ENCODE data around the gene PSPN. TPM values are rescaled to one million over a fixed set of nuclear protein-coding genes. Genes with fewer than 3 reads are reported as not detected.

PSPN gene, protein sequence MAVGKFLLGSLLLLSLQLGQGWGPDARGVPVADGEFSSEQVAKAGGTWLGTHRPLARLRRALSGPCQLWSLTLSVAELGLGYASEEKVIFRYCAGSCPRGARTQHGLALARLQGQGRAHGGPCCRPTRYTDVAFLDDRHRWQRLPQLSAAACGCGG
- total RNA-seq = 0.65 and 2.9 TPM in 2 replicates

DNA sequence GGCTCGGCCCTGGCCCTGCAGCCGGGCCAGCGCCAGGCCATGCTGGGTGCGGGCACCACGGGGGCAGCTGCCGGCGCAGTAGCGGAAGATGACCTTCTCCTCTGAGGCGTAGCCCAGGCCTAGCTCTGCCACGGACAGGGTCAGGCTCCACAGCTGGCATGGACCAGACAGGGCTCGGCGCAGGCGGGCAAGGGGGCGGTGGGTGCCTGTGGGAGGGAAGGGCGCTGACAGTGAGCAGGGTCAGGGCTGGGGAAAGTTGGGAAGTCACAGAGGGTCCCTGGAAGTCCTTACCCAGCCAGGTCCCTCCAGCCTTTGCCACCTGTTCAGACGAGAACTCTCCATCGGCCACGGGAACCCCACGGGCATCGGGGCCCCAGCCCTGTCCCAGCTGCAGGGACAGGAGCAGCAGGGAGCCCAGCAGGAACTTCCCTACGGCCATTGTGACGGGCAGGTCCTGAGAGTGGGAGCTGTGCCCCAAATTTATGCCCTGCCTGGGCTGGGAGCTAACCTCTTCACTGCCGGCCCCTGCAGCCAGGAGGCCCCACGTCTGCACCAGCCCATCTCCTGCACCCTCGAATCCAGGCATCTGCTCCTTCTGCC, at the start of gene PSPN:
TSS of gene PSPN (minus strand) at position 523 of the 600 bp plus-strand sequence. CDS start at position 439, 84 bp downstream.

DNA sequence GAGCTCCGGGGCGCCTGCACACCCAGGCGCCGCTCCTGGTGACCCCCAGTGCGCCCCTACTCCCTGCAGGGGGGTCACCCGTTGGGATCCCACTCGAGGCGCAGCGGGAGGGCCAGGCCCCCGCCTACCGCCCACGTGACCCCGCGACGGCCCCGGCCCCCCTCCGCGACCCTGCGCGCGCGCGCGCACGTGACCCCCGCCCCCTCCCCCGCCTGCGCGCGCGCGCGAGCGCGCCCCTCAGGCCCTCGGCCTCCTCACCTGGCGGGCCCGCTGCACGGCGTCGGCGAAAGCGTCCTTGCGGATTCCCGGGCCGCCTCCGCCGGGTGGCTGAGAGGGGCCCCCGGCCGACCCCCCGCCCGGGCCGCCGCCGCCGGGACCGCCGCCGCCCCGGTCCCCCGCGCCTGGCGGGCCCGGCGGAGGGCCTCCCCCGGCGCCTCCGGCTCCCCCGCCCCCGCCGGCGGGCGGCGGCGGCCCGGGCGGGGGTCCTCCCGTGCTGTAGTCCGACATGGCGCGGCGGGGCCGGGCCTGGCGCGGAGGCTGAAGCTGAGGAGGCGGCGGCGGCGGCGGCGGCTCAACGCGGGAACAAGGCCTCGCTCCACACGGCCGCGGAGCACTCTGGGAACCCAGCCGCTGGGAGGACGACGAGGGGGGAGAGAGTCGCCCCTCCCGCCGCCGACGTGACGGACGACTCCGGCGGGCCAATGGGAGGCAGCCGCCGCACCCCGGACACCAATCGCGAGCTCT, 48.6 kb upstream of the PSPN start, which contains the start of gene KHSRP:
TSS of gene KHSRP (minus strand) at position 617 of the 744 bp plus-strand sequence. CDS start at position 507, 110 bp downstream.

DNA sequence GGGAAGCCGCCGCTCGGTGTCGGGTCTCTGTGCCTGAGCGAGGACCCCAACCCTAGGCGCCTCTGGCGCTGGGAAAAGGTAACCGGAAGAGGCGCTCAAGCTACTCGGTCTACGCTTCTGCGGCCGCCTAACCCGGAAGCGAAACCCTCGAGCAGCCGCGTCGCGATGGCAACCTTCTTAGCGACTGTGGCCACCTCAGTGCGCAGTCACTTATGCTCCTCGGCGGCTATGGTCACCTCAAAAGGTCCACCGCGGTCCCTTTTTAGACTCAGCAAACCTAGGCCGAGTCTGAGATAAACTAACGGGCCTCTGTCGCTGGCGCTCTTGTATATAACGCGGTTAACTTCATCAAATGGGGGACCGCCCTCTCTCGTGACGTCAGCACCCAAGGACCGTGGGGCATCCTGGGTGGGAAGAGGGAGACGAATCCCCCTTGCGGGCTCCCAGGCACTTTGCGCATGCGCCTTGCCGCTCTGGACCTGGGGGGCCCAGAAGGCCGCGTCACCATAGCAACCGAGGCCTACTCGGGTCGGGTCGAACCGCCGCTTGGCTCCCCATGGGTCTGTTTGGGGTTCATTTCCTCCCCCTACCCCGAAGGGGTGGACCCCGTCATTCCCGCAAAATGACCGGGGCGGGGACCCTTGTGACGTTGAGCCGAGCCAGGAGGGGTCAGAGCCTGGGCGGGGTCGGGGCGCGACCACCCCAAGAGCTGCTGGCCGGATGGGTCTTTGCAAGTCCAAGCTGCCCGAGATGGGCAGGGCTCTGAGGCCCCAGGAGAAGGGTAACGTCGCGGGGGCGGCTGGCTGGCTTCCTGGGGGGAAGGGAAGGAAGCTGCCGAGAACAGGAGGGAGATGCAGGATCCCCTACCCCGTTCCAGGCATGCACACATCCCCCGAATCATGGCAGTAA, 17.6 kb upstream of the PSPN start, which contains the start of gene GTF2F1:
TSS of gene GTF2F1 (minus strand) at position 91 of the 909 bp plus-strand sequence. CDS start 169 bp downstream, outside the sequence.

DNA sequence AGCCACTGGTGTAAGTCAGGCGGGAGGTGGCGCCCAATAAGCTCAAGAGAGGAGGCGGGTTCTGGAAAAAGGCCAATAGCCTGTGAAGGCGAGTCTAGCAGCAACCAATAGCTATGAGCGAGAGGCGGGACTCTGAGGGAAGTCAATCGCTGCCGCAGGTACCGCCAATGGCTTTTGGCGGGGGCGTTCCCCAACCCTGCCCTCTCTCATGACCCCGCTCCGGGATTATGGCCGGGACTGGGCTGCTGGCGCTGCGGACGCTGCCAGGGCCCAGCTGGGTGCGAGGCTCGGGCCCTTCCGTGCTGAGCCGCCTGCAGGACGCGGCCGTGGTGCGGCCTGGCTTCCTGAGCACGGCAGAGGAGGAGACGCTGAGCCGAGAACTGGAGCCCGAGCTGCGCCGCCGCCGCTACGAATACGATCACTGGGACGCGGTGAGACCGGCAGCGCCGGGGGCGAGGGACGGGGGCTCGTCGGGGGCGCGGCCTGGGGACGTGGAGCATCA, 3.1 kb downstream of the PSPN start, which contains the start of gene ALKBH7:
TSS of gene ALKBH7 (plus strand) at position 201 of the 502 bp plus-strand sequence. CDS start at position 228, 27 bp downstream.

DNA sequence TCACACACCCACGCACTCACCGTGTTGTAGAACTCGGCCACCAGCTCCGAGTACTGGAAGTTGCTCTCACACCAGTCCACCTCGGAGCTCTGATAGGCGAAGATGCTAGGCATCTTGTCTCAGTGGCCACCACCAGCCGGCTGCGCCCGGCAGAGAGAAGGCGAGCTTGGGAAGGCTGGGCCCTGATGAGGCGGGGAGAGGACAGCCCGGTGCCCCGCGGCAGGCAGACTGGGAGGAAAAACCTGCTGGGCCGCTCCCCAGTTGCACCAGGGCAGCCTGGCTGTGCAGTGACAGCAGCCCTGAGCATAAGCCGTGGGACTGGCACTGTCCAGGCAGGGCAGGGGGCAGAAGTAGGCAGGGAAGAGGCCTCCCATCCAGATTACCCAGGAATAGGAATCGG, 42.3 kb downstream of the PSPN start, which contains the start of gene ACER1:
TSS of gene ACER1 (minus strand) at position 174 of the 400 bp plus-strand sequence. CDS start at position 113, 61 bp downstream.

Other genes with a start within 250 kb of the PSPN start
- not detected in 2 replicates for gene ACSBG2, start 240.3 kb downstream of the PSPN start, total RNA-seq
- gene MLLT1, start 96.0 kb downstream of the PSPN start, total RNA-seq = 29.8 and 40.4 TPM in 2 replicates
- gene ACER1, start 42.3 kb downstream of the PSPN start, total RNA-seq = not detected in 2 replicates
- gene CLPP, start 14.4 kb downstream of the PSPN start, total RNA-seq = 203 and 247 TPM in 2 replicates
- 75.1 and 134 TPM in 2 replicates for gene ALKBH7, start 3.1 kb downstream of the PSPN start, total RNA-seq
- gene GTF2F1, start 17.2 kb upstream of the PSPN start, total RNA-seq = 39.4 and 44.6 TPM in 2 replicates
- gene KHSRP, start 48.9 kb upstream of the PSPN start, total RNA-seq = 177 and 285 TPM in 2 replicates
- not detected in 2 replicates for gene SLC25A41, start 57.8 kb upstream of the PSPN start, total RNA-seq
- 76.3 and 177 TPM in 2 replicates for gene SLC25A23, start 83.9 kb upstream of the PSPN start, total RNA-seq
- 33.6 and 79.1 TPM in 2 replicates for gene CRB3, start 88.3 kb upstream of the PSPN start, total RNA-seq
- 0.81 and 2.0 TPM in 2 replicates for gene DENND1C, start 105.9 kb upstream of the PSPN start, total RNA-seq
- gene TUBB4A, start 126.4 kb upstream of the PSPN start, total RNA-seq = 4.6 and 15.2 TPM in 2 replicates
- 20.9 and 28.5 TPM in 2 replicates for gene TNFSF9, start 155.1 kb upstream of the PSPN start, total RNA-seq
- 70.9 and 153 TPM in 2 replicates for gene CD70, start 215.2 kb upstream of the PSPN start, total RNA-seq